Activated naive CD4-positive, alpha-beta T cell treated with Interleukin-2 at 50 U/mL for 16 hours (primary cell): ENCODE results near the gene TUBB8.
"Not testable (repeated sequence)": the region's sequence is repeated elsewhere in the genome, so short reads cannot be mapped to it uniquely, and the experiment has no call there.

ENCODE experiments used
- DNase-seq: peaks from one replicate; pipeline ENCODE4 v3.0.0-alpha.2; 2020

The TUBB8 gene

DNA sequence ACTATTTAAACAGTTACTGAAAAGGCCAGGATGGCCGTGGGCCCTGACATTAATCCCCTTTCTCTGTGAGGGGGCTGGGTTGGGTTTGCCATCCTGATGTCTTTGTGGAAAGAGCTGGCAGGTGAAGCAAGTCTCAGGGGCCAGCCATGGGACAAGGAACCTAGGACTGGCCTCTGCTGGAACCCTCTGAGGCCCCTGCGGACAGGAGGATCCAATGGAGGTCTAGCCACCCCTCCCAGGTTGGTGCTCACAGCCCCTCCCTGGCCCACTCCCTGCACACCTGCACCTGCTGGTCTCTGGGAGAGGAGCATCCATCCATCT, 35.8 kb downstream of the TUBB8 start:
- DNase-seq = not testable (repeated sequence)

DNA sequence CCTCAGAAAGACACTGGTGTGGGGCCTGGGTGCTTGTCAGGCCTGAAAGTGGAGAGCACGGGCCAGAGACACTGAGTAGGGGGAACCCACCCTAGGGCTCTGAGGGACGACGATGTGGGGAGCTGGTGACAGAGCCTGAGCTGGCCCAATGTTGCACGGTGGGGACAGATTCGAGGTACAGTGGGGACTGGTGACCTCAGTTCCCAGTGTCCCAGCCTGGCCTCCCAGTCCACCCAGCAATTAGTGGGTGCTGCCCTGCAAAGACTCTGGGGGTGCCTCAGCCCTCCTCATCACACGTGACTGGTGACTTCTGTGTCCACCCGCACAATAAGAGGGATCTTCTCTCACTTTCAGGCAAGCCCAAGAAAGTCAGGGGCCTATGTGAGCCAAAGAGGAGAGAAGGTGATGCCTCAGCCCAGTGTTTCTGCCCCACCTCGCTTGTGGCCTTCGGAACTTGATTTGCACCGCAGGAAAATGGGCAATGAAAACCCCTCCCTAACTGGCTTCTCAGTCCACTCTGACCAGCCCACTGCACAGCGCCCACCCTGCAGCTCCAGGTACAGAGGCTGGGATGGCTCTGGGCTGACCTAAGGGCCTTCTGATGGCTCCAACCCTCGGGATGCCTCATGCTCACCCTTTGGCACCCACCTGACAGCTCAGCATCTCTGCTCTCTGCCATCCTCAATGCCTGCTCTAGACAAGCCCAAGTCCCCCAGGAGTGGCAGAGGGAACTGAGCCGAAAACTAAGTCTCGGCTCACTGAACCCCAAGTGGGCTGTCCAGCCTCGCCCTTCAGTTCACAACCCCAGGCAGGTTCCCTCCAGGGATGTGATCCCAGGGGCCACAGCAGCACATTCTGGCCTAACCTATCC, 36.4 kb downstream of the TUBB8 start:
- DNase-seq = not testable (repeated sequence)

DNA sequence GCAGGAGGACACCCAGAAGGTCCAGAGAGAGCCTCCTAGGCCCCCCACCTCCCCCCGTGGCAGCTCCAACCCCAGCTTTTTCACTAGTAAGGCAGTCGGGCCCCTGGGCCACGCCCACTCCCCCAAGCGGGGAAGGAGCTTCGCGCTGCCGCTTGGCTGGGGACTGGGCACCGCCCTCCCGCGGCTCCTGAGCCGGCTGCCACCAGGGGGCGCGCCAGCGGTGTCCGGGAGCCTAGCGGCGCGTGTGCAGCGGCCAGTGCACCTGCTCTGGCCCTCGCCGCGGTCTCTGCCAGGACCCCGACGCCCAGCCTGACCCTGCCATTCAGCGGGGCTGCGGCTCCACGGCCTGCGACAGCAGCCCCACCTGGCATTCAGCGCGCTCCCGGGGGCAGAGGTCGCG, 37.8 kb downstream of the TUBB8 start:
- DNase-seq = peak; percentile 24

DNA sequence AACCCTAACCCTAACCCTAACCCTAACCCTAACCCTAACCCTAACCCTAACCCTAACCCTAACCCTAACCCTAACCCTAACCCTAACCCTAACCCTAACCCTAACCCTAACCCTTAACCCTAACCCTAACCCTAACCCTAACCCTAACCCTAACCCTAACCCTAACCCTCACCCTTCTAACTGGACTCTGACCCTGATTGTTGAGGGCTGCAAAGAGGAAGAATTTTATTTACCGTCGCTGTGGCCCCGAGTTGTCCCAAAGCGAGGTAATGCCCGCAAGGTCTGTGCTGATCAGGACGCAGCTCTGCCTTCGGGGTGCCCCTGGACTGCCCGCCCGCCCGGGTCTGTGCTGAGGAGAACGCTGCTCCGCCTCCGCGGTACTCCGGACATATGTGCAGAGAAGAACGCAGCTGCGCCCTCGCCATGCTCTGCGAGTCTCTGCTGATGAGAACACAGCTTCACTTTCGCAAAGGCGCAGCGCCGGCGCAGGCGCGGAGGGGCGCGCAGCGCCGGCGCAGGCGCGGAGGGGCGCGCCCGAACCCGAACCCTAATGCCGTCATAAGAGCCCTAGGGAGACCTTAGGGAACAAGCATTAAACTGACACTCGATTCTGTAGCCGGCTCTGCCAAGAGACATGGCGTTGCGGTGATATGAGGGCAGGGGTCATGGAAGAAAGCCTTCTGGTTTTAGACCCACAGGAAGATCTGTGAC, 38.7 kb downstream of the TUBB8 start:
- not testable (repeated sequence) for DNase-seq
